Measurements from ENCODE around the gene RGN.
A peak's percentile ranks its signal among the peaks of the same experiment; 100 is the strongest.

Gene RGN

DNA sequence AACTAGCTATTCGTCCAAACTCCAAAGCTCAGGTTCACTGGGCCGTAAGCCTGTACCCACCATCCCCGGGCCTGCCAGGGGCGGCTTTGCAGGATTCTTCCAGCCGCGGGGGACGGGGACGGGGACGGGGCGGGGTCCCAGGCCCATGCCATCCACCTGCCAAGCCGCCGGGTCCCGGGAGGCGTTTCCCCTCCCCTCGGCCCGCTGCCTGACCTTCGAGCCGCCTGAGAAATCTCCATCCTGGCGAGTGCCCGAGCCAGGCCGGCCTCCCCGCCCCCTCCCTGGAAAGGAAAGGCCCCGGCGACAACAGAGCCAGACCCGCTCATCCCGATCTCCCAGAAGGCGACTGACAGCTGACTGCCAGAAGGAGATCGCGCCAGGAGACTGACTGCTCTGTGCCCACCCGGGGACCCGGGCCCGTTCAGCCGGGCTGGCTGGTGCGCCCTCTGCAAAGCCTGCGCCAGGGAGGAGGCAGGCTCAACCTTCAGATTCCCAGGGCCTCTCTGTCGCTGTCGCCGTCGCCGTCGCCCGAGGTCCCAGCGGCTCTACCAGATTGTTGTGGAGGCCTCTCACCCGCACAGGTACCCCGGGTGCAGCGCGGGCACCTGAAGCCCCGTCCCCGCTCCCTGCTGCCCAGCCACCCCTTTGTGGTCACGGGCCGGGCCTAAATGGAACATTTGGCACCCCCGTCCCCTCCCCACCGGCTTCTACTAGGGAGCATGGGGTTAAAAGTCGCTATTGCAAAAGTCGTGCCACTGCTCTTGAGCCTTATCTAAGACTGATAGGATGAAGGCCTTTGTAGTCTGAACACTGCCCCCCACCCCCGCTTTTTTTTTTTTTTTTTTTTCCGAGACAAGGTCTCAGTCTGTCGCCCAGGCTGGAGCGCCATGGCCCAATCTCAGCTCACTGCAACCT is at the start of gene RGN:
RGN (plus strand) TSS at position 315 of the 915 bp plus-strand sequence. CDS start 2,702 bp downstream, outside the sequence.
- DNase-seq (ENCODE audit: low read depth, low spot score), result no peak
- H3K4me3 ChIP-seq (ENCODE audit: low read depth, low read length), result peak within 1 kb of the TSS; percentile 15; the same call in 1 of the 2 replicates
- CTCF ChIA-PET, result interaction anchor here (1.4 kb wide), 1 partner anchor 14 kb away, joined by 6 read pairs; no protein-coding TSS in a partner anchor
- POLR2A ChIA-PET, result no interaction called here
- TF ChIP-seq, protein P1, sequence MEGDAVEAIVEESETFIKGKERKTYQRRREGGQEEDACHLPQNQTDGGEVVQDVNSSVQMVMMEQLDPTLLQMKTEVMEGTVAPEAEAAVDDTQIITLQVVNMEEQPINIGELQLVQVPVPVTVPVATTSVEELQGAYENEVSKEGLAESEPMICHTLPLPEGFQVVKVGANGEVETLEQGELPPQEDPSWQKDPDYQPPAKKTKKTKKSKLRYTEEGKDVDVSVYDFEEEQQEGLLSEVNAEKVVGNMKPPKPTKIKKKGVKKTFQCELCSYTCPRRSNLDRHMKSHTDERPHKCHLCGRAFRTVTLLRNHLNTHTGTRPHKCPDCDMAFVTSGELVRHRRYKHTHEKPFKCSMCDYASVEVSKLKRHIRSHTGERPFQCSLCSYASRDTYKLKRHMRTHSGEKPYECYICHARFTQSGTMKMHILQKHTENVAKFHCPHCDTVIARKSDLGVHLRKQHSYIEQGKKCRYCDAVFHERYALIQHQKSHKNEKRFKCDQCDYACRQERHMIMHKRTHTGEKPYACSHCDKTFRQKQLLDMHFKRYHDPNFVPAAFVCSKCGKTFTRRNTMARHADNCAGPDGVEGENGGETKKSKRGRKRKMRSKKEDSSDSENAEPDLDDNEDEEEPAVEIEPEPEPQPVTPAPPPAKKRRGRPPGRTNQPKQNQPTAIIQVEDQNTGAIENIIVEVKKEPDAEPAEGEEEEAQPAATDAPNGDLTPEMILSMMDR (IDR thresholded peaks at IDR 0.05; ENCODE audit: insufficient read depth, low read length, missing control alignments), result no peak

DNA sequence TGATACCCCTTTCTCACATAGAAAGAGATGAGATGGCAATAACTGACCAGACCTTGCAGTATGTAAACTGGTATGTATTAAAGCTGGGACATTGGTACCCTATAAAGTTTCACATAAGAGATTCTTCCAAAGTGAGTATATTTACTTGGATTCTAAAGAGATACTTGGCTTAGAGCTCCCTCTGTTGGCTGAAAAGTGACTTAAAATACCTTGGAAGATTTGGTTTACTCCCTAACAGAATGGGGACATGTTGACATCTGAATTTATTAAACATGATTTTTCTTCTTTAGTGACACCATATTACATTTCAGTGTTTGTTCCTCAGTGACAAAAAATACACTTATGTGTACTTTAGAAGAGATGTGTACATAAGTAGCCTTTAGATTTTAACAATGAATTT is 47.9 kb upstream of the RGN start:
- POLR2A ChIA-PET, result no interaction called here

DNA sequence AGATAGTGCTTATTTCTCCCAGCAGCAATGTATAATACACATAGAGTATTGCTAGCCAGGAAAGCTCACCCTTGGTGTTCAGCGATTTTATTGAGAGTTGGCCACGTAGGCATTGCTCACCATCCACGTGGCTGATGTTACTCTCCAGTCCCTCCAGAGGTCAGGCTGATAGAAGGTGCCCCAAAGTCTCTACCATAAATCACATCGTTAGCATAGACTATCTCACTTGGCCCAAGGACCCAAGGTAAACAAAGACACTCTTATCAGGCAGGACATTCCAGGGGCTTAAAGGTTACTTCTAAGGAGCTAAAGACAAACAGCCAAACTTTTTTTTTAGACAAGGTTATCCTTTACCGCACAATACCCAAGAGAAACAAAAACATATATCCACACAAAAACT is 30.3 kb upstream of the RGN start:
- ChIA-PET POLR2A (no interaction called here), CTCF (no interaction called here)
- DNase-seq (ENCODE audit: low read depth, low spot score), result no peak
- H3K4me3 ChIP-seq (ENCODE audit: low read depth, low read length), result no peak overlapping the region
- TF ChIP-seq, protein P1 (IDR thresholded peaks at IDR 0.05; ENCODE audit: insufficient read depth, low read length, missing control alignments), result no peak

More for the DNA sequence above, 47.9 kb upstream of the RGN start:
- CTCF ChIA-PET, result interaction anchor here (0.6 to 2.8 kb wide), 21 partner anchors 8 to 475 kb away, joined by 3 to 22 read pairs (median 4); partner anchors contain the start of gene JADE3
- TF ChIP-seq, protein P1 (IDR thresholded peaks at IDR 0.05; ENCODE audit: insufficient read depth, low read length, missing control alignments), result peak; percentile 27
- no peak overlapping the region for H3K4me3 ChIP-seq (ENCODE audit: low read depth, low read length)
- peak; percentile 19 for DNase-seq (ENCODE audit: low read depth, low spot score)

DNA sequence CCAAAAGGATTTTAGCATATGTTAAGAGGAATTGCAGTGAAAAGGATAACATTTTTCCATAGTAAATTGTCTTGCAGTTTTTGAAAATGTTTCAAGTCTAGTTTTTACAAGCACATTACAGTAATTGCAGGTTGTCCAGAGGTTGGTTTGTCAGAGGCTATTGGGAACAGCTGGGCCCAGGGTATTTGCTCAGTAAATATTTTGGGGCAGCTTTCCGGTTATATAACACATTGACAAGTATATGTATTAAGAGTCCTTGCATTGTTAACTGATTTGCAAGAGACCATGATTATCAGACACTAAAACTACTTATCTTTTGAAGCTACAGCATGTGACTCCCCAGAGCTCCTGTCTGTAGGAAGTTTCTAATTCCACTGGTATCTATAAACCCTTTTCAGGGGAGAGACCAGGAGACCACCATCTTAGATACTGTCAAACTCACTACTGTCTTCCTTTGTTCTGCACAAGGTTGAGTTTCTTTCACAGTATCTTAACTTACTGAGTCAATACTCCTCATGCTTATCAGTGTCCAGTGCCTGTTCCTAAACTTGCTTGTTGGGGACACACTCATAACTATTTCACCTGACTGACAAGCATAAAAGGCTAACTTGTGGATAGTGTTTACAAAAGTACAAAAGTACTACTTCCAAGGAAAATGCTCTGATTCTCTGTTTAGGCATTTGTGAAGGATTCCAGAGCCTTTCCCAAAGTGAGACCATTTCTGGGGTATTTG is 18.9 kb upstream of the RGN start:
- DNase-seq (ENCODE audit: low read depth, low spot score), result no peak
- TF ChIP-seq, protein P1 (IDR thresholded peaks at IDR 0.05; ENCODE audit: insufficient read depth, low read length, missing control alignments), result no peak
- H3K4me3 ChIP-seq (ENCODE audit: low read depth, low read length), result no peak overlapping the region
- POLR2A ChIA-PET, result no interaction called here
- CTCF ChIA-PET, result no interaction called here

DNA sequence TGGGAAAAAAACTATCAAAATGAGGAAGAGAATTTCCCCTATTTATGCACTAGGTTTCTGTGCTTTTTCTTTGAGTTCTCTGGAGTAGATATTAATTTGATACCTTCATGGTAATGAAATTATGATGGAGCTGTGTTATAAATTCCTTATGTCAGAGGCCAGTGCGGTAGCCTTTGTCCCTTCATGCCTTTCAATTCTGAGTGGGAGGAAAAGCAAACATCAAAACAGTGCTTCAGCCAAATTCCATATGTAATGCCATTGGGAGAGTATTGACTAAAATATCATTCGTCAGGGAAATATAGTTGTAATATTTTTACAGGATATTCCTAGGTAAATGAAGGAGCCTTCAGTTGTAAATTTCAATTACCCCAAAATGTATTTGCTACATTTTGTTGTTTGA is 17.5 kb upstream of the RGN start:
- TF ChIP-seq, protein P1 (IDR thresholded peaks at IDR 0.05; ENCODE audit: insufficient read depth, low read length, missing control alignments), result no peak
- H3K4me3 ChIP-seq (ENCODE audit: low read depth, low read length), result no peak overlapping the region
- ChIA-PET CTCF (no interaction called here), POLR2A (no interaction called here)
- DNase-seq (ENCODE audit: low read depth, low spot score), result no peak

Measured in AG04449 (cell line).